ENCODE results near the gene FOXF1. TPM values are rescaled to one million over a fixed set of nuclear protein-coding genes. Genes with fewer than 3 reads are reported as not detected.

The FOXF1 gene
- total and polyA plus RNA-seq, 2 of the 13 experiments (the other 11 are each of a cell fraction or from before 2014, with no cell fraction given): not detected

DNA sequence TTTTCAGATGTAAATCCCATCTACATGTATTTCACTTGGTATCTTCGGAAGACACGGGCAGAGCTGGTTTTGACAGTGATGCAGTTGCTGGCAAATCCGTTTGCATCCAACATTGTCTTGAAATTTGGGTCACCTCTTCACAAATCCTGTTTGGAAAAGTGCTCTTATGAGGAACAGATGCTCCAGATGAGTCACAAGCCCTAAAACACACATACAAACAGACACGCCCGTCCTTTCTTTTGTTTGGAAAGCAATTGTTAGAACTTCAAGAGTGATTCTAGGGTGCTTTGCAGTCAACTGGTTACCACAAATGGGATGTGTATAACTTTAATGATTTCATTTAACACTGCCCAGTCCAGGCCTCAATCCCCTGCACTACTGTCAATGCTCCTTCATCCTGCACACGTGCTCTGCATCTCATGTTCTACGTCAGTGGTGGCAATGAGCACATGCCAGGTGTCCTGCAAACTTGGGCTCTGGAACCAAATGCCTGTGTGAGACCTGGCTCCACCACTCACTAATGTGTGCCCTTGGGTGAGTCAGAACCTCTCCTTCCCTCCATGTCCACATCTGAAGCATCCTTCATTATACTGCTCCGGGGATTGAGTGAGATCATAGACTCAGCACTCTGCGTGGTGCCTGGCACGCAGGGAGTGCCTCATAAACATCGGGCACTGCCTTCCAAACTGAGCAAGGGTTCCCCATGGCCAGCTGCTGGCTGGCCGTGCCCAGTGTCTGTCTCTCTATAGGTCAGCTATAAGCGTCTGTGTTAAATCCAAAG, 19.3 kb upstream of the FOXF1 start (continued):
- TF ChIP-seq, protein P1, sequence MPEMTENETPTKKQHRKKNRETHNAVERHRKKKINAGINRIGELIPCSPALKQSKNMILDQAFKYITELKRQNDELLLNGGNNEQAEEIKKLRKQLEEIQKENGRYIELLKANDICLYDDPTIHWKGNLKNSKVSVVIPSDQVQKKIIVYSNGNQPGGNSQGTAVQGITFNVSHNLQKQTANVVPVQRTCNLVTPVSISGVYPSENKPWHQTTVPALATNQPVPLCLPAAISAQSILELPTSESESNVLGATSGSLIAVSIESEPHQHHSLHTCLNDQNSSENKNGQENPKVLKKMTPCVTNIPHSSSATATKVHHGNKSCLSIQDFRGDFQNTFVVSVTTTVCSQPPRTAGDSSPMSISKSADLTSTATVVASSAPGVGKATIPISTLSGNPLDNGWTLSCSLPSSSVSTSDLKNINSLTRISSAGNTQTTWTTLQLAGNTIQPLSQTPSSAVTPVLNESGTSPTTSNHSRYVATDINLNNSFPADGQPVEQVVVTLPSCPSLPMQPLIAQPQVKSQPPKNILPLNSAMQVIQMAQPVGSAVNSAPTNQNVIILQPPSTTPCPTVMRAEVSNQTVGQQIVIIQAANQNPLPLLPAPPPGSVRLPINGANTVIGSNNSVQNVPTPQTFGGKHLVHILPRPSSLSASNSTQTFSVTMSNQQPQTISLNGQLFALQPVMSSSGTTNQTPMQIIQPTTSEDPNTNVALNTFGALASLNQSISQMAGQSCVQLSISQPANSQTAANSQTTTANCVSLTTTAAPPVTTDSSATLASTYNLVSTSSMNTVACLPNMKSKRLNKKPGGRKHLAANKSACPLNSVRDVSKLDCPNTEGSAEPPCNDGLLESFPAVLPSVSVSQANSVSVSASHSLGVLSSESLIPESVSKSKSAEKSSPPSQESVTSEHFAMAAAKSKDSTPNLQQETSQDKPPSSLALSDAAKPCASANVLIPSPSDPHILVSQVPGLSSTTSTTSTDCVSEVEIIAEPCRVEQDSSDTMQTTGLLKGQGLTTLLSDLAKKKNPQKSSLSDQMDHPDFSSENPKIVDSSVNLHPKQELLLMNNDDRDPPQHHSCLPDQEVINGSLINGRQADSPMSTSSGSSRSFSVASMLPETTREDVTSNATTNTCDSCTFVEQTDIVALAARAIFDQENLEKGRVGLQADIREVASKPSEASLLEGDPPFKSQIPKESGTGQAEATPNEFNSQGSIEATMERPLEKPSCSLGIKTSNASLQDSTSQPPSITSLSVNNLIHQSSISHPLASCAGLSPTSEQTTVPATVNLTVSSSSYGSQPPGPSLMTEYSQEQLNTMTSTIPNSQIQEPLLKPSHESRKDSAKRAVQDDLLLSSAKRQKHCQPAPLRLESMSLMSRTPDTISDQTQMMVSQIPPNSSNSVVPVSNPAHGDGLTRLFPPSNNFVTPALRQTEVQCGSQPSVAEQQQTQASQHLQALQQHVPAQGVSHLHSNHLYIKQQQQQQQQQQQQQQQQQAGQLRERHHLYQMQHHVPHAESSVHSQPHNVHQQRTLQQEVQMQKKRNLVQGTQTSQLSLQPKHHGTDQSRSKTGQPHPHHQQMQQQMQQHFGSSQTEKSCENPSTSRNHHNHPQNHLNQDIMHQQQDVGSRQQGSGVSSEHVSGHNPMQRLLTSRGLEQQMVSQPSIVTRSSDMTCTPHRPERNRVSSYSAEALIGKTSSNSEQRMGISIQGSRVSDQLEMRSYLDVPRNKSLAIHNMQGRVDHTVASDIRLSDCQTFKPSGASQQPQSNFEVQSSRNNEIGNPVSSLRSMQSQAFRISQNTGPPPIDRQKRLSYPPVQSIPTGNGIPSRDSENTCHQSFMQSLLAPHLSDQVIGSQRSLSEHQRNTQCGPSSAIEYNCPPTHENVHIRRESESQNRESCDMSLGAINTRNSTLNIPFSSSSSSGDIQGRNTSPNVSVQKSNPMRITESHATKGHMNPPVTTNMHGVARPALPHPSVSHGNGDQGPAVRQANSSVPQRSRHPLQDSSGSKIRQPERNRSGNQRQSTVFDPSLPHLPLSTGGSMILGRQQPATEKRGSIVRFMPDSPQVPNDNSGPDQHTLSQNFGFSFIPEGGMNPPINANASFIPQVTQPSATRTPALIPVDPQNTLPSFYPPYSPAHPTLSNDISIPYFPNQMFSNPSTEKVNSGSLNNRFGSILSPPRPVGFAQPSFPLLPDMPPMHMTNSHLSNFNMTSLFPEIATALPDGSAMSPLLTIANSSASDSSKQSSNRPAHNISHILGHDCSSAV (CRISPR knock-in tag; IDR thresholded peaks at IDR 0.05; ENCODE audit: borderline replicate concordance): no peak
- TF ChIP-seq MYNN (CRISPR knock-in tag; IDR thresholded peaks at IDR 0.05; ENCODE audit: low read depth): no peak
- TF ChIP-seq CENPX (CRISPR knock-in tag; IDR thresholded peaks at IDR 0.05): no peak
- no peak for TF ChIP-seq ZNF674 (CRISPR knock-in tag; IDR thresholded peaks at IDR 0.05; ENCODE audit: low read depth)
- TF ChIP-seq NFKB2 (CRISPR knock-in tag; IDR thresholded peaks at IDR 0.05; ENCODE audit: borderline replicate concordance): no peak
- TF ChIP-seq ZNF564 (CRISPR knock-in tag; IDR thresholded peaks at IDR 0.05): no peak
- no peak for TF ChIP-seq SALL1 (CRISPR knock-in tag; IDR thresholded peaks at IDR 0.05)
- TF ChIP-seq, protein P2, sequence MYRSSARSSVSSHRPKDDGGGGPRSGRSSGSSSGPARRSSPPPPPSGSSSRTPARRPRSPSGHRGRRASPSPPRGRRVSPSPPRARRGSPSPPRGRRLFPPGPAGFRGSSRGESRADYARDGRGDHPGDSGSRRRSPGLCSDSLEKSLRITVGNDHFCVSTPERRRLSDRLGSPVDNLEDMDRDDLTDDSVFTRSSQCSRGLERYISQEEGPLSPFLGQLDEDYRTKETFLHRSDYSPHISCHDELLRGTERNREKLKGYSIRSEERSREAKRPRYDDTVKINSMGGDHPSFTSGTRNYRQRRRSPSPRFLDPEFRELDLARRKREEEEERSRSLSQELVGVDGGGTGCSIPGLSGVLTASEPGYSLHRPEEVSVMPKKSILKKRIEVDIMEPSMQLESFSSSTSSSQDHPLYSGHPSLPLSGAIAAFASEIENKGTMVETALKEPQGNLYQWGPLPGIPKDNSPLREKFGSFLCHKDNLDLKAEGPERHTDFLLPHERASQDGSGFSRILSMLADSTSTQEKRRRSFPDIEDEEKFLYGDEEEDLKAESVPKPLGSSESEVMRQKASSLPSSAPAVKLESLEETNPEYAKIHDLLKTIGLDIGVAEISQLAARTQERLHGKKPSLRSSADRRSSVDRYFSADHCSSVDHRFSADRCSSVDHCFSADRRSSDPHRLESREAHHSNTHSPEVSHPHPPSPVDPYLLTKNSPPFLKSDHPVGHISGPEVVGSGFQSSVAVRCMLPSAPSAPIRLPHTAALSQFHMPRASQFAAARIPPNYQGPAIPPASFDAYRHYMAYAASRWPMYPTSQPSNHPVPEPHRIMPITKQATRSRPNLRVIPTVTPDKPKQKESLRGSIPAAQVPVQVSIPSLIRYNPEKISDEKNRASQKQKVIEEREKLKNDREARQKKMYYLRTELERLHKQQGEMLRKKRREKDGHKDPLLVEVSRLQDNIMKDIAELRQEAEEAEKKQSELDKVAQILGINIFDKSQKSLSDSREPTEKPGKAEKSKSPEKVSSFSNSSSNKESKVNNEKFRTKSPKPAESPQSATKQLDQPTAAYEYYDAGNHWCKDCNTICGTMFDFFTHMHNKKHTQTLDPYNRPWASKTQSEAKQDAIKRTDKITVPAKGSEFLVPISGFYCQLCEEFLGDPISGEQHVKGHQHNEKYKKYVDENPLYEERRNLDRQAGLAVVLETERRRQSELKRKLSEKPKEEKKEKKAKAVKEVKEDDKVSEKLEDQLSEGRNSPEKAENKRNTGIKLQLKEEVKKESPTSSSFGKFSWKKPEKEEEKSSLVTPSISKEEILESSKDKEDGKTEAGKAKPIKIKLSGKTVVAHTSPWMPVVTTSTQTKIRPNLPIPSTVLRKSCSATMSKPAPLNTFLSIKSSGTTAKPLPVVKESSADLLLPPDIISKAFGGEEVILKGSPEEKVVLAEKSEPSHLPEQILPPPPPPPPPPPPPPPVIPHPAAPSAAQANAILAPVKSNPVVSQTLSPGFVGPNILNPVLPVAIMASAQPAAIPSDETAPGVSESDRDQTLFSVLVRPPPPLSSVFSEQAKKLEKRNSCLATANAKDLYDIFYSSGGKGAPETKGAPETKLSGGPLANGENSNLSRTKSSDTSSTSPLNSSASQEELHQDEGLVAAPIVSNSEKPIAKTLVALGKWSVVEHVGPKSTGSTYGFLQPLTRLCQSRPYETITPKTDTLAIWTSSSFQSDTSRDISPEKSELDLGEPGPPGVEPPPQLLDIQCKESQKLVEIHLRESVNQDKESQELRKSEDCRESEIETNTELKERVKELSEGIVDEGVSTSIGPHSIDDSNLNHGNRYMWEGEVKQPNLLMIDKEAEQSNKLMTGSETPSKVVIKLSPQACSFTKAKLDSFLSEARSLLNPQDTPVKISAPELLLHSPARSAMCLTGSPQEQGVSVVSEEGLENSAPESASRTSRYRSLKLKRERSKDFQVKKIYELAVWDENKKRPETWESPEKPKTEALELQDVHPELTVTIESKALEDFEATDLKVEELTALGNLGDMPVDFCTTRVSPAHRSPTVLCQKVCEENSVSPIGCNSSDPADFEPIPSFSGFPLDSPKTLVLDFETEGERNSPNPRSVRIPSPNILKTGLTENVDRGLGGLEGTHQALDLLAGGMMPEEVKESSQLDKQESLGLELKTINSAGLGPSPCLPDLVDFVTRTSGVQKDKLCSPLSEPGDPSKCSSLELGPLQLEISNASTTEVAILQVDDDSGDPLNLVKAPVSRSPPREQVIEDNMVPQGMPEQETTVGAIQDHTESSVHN (CRISPR knock-in tag; IDR thresholded peaks at IDR 0.05): no peak
- no peak for TF ChIP-seq FOXJ3 (CRISPR knock-in tag; IDR thresholded peaks at IDR 0.05; ENCODE audit: borderline replicate concordance)
- TF ChIP-seq HIVEP1 (CRISPR knock-in tag; IDR thresholded peaks at IDR 0.05): no peak

All from HepG2 (cell line).